PFSK-1 (cell line): ENCODE measurements around the gene FADS2.

Experiments
- FOXP2 ChIP-seq: optimal IDR thresholded peaks from 2 replicates; pipeline ENCODE3; 2011; ENCODE audit warnings: borderline replicate concordance, control low read depth, inconsistent platforms; ENCODE audit not compliant: insufficient read depth; ENCODE audit errors: extremely low read length, extremely low read depth
- POLR2AphosphoS5 ChIP-seq: IDR thresholded peaks from 2 replicates; pipeline ENCODE4 v1.6.1; 2012; ENCODE audit warnings: low read depth, mild to moderate bottlenecking, control low read depth, low read length, moderate library complexity
- SIN3A ChIP-seq: IDR thresholded peaks from 2 replicates; pipeline ENCODE4 v1.6.1; 2012; ENCODE audit warnings: mild to moderate bottlenecking, low read length, moderate library complexity, borderline replicate concordance; ENCODE audit not compliant: insufficient read depth
- TAF1 ChIP-seq: IDR thresholded peaks from 2 replicates; pipeline ENCODE4 v1.6.1; 2012; ENCODE audit warnings: low read length, control low read depth, borderline replicate concordance; ENCODE audit not compliant: insufficient read depth
- TF ChIP-seq, protein P1 (sequence below), 2 experiments: IDR thresholded peaks; 2 replicates each; pipeline versions ENCODE4 v1.6.1 to v1.8.0; 2011 to 2012; ENCODE audit warnings: low read depth in 2 of 2, low read length in 2 of 2, control low read depth in 1 of 2, inconsistent platforms in 1 of 2, mild to moderate bottlenecking in 1 of 2, moderate library complexity in 1 of 2; ENCODE audit not compliant: insufficient read depth in 1 of 2

FADS2 gene

GRCh38 chr11:61885784-61886580 is 57.9 kb downstream of the FADS2 start:
- TF ChIP-seq POLR2AphosphoS5 (no peak), SIN3A (no peak), FOXP2 (no peak), TAF1 (no peak)
- TF ChIP-seq, protein P1, sequence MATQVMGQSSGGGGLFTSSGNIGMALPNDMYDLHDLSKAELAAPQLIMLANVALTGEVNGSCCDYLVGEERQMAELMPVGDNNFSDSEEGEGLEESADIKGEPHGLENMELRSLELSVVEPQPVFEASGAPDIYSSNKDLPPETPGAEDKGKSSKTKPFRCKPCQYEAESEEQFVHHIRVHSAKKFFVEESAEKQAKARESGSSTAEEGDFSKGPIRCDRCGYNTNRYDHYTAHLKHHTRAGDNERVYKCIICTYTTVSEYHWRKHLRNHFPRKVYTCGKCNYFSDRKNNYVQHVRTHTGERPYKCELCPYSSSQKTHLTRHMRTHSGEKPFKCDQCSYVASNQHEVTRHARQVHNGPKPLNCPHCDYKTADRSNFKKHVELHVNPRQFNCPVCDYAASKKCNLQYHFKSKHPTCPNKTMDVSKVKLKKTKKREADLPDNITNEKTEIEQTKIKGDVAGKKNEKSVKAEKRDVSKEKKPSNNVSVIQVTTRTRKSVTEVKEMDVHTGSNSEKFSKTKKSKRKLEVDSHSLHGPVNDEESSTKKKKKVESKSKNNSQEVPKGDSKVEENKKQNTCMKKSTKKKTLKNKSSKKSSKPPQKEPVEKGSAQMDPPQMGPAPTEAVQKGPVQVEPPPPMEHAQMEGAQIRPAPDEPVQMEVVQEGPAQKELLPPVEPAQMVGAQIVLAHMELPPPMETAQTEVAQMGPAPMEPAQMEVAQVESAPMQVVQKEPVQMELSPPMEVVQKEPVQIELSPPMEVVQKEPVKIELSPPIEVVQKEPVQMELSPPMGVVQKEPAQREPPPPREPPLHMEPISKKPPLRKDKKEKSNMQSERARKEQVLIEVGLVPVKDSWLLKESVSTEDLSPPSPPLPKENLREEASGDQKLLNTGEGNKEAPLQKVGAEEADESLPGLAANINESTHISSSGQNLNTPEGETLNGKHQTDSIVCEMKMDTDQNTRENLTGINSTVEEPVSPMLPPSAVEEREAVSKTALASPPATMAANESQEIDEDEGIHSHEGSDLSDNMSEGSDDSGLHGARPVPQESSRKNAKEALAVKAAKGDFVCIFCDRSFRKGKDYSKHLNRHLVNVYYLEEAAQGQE (IDR thresholded peaks at IDR 0.05; ENCODE audit: insufficient read depth in 1 of 2, low read depth in 2 of 2, low read length in 2 of 2), result no peak

- TF ChIP-seq TAF1, result no peak
- no peak for TF ChIP-seq SIN3A
- TF ChIP-seq FOXP2, result no peak
- TF ChIP-seq POLR2AphosphoS5, result no peak
- TF ChIP-seq, protein P1 (IDR thresholded peaks at IDR 0.05; ENCODE audit: insufficient read depth in 1 of 2, low read depth in 2 of 2, low read length in 2 of 2), result no peak
Measured at GRCh38 chr11:61886643-61887042, 58.5 kb downstream of the FADS2 start.

DNA sequence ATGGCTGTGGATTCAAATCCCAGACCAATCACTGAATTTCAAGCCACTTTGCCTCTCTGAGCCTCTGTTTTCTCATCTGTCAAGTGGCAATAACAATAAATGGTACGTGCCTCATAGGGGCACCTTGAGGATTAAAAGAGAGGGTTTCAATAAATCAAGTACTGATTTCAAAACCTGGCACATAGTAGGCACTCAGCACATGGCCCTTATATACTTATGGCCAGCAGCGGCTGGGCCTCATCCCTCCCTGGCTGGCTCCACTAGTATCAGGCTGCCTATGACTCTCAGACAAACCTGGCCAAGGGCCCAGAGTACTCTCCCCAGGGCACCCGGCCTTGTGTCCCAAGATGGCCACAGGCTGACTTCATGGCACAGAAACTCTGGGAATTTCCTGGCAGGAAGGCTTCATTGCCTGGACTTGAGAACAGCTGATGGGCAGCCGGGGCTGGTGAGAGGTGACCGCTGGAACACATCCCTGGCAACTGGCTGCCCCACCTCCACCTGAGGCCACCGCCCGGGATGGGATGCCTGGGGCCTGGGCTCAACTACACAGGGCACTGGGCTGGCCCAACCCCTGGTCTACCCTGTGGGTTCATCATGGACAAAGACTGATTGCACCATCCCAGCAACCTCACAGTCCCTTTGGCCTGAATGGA is 59.9 kb downstream of the FADS2 start:
- TF ChIP-seq FOXP2 (no peak), SIN3A (no peak), TAF1 (no peak), POLR2AphosphoS5 (no peak)
- TF ChIP-seq, protein P1 (IDR thresholded peaks at IDR 0.05; ENCODE audit: insufficient read depth in 1 of 2, low read depth in 2 of 2, low read length in 2 of 2), result no peak

- TF ChIP-seq POLR2AphosphoS5 (no peak), TAF1 (no peak), FOXP2 (no peak), SIN3A (no peak)
- TF ChIP-seq, protein P1 (IDR thresholded peaks at IDR 0.05; ENCODE audit: insufficient read depth in 1 of 2, low read depth in 2 of 2, low read length in 2 of 2), result no peak
Measured at GRCh38 chr11:61888590-61888989, 60.5 kb downstream of the FADS2 start.
